LNCaP clone FGC (cell line): ENCODE data around the gene ZBTB40.

Experiments used
- DNase-seq: peaks from one replicate; pipeline ENCODE4 v3.0.0-alpha.2; 2011; ENCODE audit warnings: low read depth
- H3K4me3 ChIP-seq: 2 replicates; pipeline ENCODE4 v1.5.1; 2011; ENCODE audit warnings: mild to moderate bottlenecking, low read depth, low read length, control low read depth
- CTCF ChIP-seq: IDR thresholded peaks from 2 replicates; pipeline ENCODE4 v1.5.1; 2012; ENCODE audit warnings: mild to moderate bottlenecking; ENCODE audit not compliant: control insufficient read depth, insufficient read depth; ENCODE audit errors: extremely low read depth

The ZBTB40 gene

DNA sequence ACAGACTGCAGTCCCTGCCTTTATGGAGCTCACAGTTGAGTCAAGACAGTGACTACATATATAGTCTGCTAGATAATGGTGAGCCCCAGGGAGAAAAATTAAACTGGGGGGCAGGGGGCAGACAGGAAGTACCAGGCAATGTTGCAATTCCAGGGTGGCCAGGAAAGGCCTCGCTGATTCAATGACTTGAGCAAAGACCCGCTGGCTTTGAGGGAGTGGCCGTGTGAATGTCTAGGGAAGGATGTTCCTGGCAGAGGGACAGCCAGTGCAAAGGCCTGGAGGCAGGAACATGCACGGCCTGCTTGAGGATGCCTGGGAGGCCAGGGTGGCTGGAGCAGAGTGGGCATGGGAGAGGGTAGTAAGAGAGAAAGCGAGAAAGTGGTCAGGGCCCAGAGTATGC, 88.7 kb downstream of the ZBTB40 start:
- TF ChIP-seq CTCF: no peak
- no peak for DNase-seq
- H3K4me3 ChIP-seq: no peak overlapping the region

GRCh38 chr1:22542886-22543285, 91.2 kb downstream of the ZBTB40 start:
- DNase-seq: no peak
- no peak overlapping the region for H3K4me3 ChIP-seq
- no peak for TF ChIP-seq CTCF

GRCh38 chr1:22543679-22544078, 92.0 kb downstream of the ZBTB40 start:
- H3K4me3 ChIP-seq: no peak overlapping the region
- no peak for DNase-seq
- TF ChIP-seq CTCF: no peak

DNA sequence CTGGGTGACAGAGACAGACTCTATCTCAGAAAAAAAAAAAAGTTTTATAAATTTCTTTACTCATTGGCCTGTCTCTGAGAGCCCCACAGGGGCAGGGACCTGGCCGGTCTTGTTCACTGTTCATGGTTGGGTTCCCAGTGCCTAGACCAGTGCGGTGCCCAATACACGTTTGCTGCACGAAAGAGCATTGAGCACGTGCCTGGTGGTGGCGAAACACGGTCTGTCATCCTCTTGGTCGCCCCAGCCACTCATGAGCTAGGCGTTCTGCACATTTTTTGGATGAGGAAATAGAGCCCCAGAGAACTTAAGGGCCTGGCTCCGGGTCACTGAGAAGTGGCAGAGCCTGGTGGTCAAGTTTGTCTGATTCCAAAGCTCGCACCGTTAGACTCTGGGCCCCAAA, 93.0 kb downstream of the ZBTB40 start:
- no peak for DNase-seq
- no peak overlapping the region for H3K4me3 ChIP-seq
- TF ChIP-seq CTCF: no peak

DNA sequence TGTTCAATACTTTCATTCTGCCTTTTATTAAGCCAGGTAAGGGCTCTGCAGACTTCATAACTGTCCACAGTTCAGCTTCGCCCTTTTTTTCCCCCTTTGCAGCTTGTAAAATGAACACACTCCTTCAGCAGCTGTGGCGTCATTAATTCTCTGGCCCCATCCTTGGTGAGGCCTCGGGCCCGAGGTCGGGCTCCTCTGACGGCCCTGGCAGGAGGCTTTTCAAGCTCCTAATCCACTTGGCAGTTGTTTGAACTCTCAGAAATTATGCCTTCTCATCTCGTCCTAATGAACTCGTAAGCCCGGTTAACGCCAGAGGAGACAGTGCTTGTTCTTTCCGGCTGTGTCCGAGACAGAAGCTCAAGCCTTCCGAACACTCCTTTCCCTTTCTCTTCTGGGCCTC, 93.5 kb downstream of the ZBTB40 start:
- DNase-seq: no peak
- TF ChIP-seq CTCF: no peak

DNA sequence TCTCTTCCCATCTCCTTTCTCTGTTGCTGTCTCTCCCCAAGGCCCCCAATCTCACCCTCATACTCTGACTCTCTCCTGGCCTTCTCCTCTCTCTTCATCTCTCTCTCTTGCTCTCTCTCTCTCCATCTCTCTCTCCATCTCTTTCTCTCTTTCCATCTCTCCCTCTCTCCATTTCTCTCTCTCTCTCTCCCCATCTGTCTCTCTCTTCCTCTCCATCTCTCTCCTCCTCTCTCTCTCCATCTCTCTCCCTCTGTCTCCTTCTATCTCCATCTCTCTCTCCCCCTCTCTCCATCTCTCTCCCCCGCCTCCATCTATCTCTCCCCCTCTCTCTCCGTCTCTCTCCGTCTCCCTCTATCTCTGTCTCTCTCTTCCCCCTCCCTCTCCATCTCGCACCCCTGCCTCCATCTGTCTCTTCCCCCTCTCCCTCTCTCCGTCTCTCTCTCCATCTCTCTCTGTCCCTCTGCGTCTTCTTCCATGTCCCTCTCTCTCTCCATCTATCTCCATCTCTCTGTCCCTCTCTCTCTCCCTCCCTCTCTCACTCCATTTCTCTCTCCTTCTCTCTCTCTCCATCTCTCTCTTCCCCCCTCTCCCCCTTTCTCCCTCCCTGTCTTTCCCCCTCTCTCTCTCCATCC, 95.7 kb downstream of the ZBTB40 start:
- no peak for DNase-seq
- TF ChIP-seq CTCF: no peak
- H3K4me3 ChIP-seq: no peak overlapping the region

More for the DNA sequence above, 93.5 kb downstream of the ZBTB40 start:
- no peak overlapping the region for H3K4me3 ChIP-seq

GRCh38 chr1:22547818-22548462, 96.3 kb downstream of the ZBTB40 start:
- TF ChIP-seq CTCF: no peak
- no peak overlapping the region for H3K4me3 ChIP-seq
- no peak for DNase-seq
